GM20431 (cell line): Measurements from ENCODE around the gene CDK11B.
"Not testable (repeated sequence)": the region's sequence is repeated elsewhere in the genome, so short reads cannot be mapped to it uniquely, and the experiment has no call there.

ENCODE experiments used
- in situ Hi-C: fragments of 300-500 bp; cut with MseI, MboI; formaldehyde crosslinking; loops from one replicate; pipeline ENCODE4 v1.15.0; 2020; ENCODE audit warnings: low sequenced_read_pairs; ENCODE audit not compliant: unreplicated experiment

CDK11B gene

DNA sequence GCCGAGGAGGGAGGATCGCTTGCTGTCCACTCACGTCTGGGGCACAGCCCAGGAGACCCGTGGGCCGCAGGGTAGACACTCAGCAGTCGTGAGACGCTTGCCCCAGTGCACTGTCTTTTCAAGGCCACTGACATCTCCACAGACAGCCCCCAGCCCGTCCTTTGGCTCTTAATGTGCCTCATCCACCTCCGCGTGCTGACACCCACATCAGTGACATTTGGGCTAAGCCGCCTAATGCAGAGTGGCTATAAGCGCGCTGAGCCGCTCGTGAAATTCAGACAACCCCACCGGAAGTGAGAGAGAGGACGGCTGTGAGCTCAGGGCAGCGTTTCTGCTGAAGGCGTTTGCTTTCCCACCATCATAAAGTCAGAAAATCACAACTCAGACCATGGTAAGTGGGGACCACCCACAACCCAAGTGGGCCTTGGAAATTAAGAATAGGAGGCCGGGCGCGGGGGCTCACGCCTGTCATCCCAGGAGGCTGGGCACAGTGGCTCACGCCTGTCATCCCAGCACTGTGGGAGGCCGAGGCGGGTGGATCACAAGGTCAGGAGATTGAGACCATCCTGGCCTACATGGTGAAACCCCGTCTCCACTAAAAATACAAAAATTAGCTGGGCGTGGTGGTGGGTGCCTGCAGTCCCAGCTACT, 25.4 kb upstream of the CDK11B start:
- in situ Hi-C loops, result no loop called here

DNA sequence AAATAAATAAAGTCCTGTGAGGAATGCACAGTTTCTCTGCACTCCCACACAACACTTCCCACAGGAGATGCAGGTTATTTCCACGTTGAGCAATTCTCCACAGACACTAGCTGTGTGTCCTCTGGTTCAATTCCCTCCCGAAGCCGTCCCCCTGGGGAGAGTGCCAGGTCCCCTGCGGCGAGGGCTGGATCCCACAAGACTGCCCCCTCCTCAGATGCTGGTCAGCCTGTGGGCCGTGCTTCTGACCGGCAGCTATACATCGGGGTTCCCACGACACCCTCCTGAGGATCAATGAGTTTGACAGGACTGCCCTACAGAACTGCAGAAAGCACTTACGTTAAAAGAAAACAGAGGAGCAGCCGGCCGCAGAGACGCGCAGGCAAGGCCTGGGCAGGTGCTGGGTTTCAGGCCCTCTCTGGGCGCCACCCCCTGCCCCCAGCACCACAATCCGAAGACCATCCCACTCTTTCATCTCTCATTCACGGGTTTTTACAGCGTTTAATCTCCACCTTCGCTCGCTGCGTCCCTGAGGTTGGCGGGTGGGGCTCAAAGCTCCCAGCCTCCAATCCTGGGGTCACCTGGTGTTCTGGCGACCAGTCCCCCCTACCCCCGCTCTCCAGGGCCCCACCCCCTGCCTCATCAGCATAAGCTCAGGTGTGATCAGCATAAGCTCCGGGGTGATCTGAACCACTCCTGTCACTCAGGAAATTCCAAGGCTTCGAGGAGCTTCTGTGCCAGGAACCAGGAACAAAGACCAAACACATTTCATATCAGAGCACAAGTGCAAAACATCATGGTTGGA, 24.5 kb upstream of the CDK11B start:
- in situ Hi-C loops, result no loop called here

DNA sequence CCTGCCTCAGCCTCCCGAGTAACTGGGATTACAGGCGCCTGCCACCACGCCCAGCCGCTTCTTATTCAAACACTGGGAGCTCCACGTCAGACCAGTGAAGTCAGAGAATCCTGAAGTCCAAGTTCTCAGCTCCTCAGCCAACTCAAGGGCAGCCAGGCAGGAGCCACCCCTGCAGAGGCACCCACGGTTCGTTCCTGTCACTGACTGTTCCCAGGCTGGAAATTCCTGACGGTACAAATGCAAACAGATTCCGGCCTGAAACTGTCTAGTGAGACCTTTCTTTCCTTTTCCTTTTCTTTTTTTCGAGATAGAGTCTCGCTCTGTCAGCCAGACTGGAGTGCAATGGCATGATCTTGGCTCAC, 22.1 kb upstream of the CDK11B start:
- in situ Hi-C loops, result no loop called here

DNA sequence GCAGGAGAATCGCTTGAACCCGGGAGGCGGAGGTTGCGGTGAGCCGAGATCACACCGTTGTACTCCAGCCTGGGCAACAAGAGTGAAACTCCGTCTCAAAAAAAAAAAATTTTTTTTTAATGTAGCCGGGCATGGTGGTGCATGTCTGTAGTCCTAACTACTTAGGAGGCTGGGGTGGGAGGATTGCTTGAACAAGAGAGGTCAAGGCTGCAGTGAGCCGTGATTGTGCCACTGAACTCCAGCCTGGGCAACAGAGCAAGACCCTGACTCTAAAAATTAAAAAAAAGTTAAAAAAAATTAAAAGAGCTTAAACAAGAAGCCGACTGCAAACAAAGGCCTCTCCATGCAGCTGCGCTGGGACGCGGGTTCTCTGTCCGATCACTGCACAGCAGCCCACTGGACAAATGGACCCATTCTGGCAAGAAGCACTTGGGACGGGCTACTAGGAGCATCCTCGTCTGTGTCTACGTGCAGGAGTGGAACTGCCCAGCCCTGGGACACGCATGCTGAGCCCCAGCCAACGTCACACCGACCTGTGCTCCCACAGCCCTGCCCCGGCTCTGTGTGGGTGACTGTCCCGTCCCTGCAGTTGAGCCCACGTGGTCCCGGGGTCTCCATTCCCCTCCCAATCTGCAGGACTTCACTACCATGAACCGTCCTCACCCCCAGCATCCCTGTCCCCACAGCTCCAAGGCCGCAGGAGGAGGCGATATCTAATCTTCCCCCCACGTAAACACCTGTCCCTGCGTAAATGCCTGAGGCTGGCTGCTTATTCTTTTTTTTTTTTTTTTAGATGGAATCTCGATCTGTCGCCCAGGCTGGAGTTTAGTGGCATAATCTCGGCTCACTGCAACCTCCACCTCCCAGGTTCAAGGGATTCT, 21.5 kb upstream of the CDK11B start:
- in situ Hi-C loops, result no loop called here

DNA sequence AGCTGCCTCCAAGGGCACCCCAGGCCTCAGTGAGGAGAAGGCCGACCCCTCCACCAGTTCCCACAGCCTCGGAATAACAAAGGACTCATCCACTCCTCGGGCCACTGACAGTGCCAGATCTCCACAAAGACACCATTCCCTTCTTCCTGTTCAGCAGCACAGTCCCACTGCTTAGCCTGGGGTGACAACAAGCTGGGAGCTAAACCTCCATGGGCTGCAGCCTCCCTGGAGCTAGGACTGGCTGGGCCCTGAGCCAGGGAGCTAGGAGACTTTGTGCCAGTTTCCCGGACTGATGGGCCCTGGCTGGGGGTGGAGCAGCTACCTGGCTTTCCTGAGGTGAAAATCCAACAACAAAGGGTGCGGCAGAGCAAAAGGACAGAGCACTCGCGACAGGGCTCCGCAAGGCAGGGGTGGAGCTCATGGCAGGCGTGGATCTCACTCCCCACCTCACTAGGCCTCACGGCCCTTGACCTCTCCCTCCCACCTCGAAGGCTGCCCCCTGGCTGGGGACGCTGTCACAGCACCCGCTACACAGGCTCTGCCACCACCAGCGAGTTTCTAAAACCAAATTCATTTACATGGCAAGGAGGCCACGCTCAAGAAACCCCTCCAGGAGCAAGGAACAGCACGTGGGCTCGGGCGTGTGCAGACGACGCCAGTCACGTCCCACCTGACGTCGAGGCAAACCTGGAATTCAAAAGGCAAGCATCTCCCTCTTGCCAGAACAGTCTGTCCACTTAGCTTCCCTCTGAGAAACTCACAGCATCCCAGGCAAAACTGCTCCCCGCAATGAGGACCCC, 20.0 kb upstream of the CDK11B start:
- in situ Hi-C loops, result no loop called here

DNA sequence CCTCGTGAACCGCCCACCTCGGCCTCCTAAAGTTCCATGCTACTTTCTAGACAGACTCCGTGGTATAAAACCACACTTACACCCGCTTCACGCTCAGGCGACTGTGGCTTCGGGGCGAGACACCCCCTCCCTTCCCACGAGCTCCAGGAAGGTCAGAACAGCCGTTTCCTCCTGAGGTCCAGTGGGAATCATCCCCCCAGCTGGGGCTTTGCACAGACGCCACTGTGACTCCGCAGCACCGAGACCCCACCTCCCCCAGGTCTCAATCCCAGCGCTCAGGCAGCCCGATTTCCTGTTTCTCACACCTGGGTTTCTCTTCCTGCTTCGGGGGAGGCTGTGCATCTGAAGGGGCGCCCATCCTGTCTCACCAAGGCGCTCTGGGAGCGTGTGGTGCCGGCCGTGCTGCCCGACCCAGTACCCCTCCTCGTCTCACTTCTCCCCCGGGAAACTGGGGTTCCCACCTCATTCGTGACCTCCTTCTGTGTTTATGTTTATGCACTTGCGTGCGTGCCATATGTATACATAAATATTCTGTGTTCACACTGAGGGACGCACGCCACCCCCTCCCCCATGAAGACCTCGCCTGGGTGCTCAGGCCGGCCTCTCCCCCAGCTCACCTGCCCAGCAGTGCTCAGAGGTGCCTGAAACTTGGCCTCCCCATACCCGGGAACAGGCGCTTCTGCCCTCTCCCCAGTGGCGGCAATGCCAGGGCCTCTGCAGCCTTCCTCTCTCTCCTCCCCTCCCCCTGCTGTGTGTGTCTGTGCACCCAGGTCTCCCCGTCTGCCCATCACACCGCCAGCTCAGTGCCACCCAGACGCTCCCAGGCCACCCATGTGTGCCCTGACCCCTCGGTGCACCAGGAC, 19.1 kb upstream of the CDK11B start:
- in situ Hi-C loops, result no loop called here

DNA sequence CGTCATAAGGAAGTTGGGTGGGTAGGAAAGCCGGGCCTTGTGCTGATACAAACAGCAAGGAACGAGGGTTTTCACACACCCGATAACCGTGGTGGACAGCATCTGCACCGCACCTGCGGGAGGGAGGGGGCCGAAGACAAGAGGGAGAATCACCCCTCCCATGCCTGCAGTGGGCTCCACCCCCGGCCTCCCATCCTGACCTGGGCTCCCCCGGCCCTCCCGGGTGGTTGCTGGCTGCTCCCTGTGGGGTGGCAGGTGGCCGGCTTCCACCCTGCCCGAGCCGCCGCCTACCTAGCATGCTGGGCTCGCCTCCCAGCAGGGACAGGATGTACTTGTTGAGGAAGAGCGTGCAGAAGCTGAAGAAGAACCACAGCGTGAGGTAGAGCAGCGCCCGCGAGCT, 17.3 kb upstream of the CDK11B start:
- in situ Hi-C loops, result not testable (repeated sequence)

DNA sequence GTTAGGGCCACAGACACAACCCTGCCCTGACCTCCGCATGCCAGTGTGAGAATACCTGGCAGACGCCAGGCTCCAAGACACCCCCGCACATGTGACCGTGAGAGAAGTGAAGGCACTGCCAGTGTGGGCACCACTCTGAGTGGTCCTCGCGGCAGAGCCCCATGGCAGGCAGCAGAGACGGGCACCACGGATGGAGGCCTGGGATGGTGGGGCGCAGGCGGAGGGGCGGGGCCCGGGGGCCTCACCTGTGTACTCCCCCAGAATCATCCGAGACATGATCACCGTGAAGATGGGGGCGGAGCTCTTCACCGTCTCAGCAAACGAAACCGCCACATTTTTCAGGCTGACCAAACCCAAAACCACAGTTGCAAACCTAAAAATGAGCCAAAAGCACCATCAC, 16.4 kb upstream of the CDK11B start:
- in situ Hi-C loops, result not testable (repeated sequence)

DNA sequence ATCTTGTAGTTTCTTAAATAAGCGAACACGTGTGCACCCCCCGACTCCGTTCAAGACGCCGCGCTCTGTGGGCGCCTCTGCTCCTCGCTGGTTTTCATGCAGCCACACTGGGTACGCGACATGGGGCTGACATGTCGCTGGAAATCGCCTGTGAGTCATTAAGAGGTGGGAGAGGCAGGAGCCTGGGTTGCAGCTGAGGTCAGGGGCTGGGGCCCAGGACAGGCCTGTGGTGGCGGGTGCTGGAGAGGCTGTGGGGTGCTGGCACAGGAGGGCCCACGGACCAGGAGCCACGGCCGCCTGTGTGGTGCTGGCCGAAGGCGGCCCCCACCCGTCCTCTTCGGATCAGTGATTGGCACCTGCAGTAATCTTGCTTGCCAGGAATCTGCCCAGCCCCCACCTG, 16.0 kb upstream of the CDK11B start:
- in situ Hi-C loops, result not testable (repeated sequence)

DNA sequence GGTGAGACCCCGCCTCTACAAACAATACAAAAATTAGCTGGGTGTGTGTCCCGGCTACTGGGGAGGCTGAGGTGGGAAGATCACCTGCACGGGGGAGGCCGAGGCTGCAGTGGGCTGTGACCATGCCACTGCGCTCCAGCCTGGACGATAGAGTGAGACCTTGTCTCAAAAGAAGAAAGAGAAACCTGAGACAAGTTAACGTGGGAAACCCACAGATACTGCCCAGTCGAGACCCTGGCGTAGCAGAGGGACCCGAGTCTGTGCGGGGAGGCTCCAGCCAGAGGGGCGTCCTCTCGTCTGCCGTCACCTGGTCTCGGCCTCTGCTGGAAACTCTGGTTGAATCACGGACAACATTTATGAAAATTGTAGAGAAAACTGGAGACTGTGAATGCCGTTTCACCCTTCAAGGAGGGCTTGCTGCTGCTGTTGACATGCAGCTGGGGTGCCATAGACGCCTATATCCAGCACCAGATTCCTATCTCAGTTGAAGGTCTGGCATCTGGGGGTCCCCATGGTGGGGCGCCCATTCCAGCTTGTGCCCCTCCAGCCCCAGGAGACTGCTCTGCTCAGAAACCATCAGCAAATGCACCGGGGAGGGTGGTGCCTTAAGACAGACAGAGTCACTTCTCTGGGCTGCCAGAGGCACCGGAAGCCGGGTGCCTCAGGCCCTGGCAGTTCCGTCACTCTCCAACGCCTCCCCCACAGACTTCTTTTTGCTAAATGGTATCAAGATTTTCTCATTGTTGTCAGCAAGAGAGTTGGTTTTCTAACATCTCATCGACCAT, 13.6 kb upstream of the CDK11B start:
- in situ Hi-C loops, result no loop called here

DNA sequence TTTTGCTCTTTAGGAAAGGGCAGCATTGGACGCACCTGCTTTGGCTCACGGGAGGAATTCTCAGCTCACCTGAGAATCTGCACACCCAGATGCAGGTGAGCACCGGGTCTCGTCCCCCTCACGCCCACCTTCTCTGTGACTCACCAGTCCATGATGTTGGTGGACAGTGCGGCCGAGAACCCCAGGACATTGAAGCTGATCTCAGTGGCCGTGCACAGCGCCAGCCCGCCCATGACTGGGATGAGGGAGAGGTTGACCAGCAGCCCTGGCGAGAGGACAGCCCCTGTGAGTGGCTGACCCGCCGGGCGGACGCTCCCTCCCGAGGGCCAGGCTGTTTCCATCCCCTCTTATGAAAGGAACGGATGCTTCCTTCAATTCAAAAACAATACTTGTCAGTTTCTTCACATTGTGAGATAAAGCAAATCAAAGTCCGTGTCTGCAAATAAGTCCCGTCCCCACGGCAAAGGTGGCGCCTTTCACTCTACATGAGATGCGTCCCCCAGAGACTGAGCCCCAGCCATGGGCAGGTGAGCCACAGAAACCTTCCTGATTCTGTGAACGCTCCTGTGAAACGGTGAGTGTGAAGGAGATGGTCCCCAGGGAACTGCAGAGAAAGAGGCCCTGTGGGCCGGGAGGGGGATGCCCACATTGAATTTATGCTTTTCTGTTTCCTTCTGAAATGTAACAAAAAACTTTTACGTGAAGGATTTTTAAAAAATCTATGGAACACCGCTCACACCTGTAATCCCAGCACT, 12.7 kb upstream of the CDK11B start:
- in situ Hi-C loops, result no loop called here

DNA sequence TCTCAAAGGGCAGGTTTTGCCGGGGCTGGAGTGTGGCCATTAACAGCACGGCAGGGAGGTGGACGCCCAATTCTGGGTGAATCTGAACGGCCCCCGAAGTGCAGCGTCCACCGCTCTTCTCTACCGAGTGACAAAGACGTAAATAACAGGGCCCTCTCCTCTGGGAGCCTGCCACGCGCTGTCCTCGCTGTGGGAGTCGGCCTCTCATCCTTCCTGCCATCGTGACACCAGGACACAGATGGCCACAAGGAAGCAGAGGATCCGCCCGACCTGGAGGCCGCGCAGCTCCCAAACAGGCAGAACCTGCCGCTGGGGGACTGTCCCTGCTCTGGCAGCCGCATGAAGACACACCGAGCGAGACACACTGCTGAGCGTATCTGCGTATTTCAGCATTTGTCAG, 12.1 kb upstream of the CDK11B start:
- in situ Hi-C loops, result no loop called here

DNA sequence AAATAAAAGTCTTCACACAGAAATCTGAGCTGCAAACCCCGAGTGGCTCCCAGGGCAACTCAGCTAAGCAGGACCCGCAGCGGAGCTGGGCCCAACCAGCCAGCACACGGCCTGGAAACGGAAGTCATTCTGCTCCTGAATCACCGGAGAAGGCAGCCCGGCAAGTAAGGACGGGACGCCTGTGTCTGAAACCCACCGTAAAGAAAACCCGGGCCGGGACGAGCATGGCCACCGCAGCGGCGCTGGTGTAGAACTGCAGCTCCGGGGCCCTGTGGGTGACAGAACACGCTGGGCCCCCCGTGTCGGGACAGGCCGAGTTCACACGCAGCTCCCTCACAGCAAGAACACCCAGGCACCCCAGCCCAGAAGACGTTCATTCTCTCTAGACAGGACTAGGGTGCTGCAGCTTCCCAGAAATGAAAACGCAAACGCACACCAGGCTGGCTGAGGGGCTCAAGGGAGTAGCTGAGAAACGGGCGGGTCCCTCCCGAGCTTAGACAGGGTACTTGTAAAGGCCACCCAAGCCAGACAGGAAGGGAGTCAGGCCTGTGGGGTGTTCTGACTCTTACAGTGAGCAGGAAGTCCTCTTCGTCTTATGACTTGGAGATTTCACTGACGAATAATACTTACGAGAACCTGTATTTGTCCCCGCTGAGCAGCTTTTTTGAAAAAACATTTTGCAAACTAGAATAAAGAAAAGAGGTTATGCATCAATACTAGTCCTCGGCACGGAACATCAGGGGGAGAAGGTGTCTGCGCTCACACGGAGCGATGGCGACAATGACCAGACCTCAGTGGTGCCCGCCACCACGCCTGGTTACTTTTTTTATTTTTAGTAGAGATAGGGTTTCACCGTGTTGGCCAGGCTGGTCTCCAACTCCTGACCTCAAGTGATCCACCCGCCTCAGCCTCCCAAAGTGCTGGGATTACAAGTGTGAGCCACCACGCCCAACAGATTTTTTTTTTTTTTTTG, 10.9 kb upstream of the CDK11B start:
- in situ Hi-C loops, result no loop called here

DNA sequence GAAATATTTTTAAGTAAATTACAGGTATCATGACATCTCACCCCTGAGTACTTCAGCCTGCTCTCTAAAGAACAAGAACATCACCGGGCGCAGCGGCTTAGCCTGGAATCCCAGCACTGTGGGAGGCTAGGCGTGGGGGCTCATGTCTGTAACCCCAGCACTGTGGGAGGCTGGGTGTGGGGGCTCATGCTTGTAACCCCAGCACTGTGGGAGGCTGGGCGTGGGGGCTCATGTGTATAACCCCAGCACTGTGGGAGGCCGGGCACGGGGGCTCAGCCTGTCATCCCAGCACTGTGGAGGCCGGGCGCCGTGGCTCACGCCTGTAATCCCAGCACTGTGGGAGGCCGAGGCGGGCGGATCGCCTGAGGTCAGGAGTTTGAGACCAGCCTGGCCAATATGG, 7.7 kb upstream of the CDK11B start:
- in situ Hi-C loops, result no loop called here

DNA sequence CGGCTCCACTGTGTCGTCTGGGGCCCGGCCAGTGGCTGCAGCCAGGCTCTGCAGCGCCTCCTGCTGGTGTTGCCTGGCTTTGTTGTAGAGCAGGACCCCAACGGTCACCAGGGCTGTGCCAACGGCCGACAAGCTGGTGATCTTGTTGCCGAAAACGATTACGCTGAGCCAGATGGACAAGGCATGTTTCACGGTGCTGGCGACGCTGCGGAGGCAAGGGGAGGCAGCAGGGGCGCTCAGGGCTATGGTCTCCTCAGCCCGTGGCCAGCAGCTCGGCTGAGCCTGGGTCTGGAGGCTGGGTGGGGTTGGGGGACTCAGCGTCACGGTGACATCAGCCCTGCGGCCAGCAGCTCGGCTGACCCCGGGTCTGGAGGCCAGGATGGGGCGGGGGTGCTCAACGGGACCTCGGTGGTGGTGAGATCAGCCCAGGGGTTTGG, 7.0 kb upstream of the CDK11B start:
- in situ Hi-C loops, result no loop called here

DNA sequence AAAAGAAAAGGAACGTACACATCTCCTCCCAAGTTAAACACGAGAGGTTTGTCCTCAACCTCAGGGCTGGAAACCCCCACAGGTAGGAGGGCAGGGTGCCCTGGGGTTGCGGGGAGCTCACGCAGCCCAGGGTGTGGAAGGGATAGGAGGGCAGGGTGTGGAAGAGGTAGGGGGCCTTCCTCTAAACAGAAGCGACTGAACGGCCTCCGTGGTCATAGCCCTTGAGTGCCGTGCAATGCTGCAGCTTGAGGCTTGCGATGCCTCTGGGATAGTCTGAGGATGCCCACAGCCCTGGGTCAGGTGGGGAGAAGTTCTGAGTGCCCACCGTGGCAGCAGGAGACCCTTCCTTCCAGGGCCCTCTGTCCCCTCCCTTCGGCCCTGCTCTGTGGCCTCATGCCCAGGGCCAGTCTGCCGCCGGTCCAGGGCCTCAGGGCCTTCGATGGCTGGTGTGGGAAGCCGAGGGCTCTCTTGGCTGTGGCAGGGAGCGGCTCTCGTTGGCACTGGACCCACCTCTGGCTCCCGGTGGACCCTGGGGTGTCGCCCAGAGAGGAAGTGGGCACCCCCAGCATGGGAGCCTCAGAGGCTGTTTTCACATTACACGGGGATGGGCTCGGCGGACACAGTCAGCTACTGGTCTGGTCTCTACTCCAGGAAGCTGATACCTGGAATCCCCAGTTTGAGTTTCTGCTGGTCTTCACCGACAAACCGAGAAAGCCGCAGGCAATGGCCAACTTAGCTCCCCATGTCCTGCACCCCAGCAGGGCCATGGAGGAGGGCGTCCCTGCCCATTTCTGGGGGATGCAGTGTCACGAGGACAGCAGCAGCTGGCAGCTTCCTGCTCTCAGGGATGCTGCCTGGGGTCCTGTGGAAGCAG, 6.4 kb upstream of the CDK11B start:
- in situ Hi-C loops, result no loop called here
